Stimulated activated naive B cell treated with anti-CD40 and anti-IgM and Interleukin-4, amounts not matched to agents 10 μg/mL and 1 μg/mL and 100 μg/mL, for 72 hours (primary cell): Measurements from ENCODE around the gene NMB.
"Not testable (repeated sequence)": the region's sequence is repeated elsewhere in the genome, so short reads cannot be mapped to it uniquely, and the experiment has no call there.

Experiments used
- ATAC-seq, 2 donors: fragments of 150-1000 bp; cut with Tn5 transposase; replicated peaks; 2 replicates each; pipeline ENCODE4 v1.10.0; 2021; ENCODE audit warnings: moderate library complexity in 1 of 2
- DNase-seq: peaks from one replicate; pipeline ENCODE4 v3.0.0; 2021
- H3K27ac Mint-ChIP-seq: one replicate; pipeline ENCODE4 v1.8.0; 2022; ENCODE audit warnings: mild to moderate bottlenecking, mixed read lengths
- H3K27me3 Mint-ChIP-seq, 2 donors: one replicate each; pipeline ENCODE4 v1.8.0; 2022; ENCODE audit warnings: mixed read lengths in 2 of 2
- H3K36me3 Mint-ChIP-seq, 2 donors: one replicate each; pipeline ENCODE4 v1.8.0; 2022; ENCODE audit warnings: mixed read lengths in 2 of 2, mild to moderate bottlenecking in 1 of 2
- H3K4me1 Mint-ChIP-seq, 2 donors: one replicate each; pipeline ENCODE4 v1.8.0; 2022; ENCODE audit warnings: mixed read lengths in 2 of 2, mild to moderate bottlenecking in 1 of 2
- H3K4me3 Mint-ChIP-seq, 2 donors: one replicate each; pipeline ENCODE4 v1.8.0; 2022; ENCODE audit warnings: mild to moderate bottlenecking in 2 of 2, mixed read lengths in 2 of 2, moderate library complexity in 1 of 2
- H3K9me3 Mint-ChIP-seq, 2 donors: one replicate each; pipeline ENCODE4 v1.8.0; 2022; ENCODE audit warnings: mixed read lengths in 2 of 2, mild to moderate bottlenecking in 1 of 2

NMB gene

GRCh38 chr15:84658080-84658787 is at the start of gene NMB:
TSS of gene NMB (minus strand) at chr15:84658199. CDS start at chr15:84658152, 47 bp downstream.
- Mint-ChIP-seq H3K27ac (peak within 1 kb of the TSS; percentile 97), H3K4me3 (peak within 1 kb of the TSS; percentile 81 to 84), H3K9me3 (no peaks in the 10 kb centered on the region), H3K27me3 (no peaks in the 10 kb centered on the region), H3K4me1 (peaks cover 22 to 48% of the 10 kb centered on the region in 2 donors), H3K36me3 (peaks cover 14% of the 10 kb centered on the region in 2 donors)
- ATAC-seq (peak; percentile 78 to 84), DNase-seq (peak; percentile 81)

GRCh38 chr15:84703808-84704207 is 45.8 kb upstream of the NMB start:
- ATAC-seq (no peak), DNase-seq (no peak)
- Mint-ChIP-seq H3K4me3 (no peak overlapping the region), H3K27ac (no peak overlapping the region), H3K27me3 (no peaks in the 10 kb centered on the region), H3K4me1 (peaks cover 36 to 61% of the 10 kb centered on the region in 2 donors), H3K36me3 (peaks cover 26 to 42% of the 10 kb centered on the region in 2 donors), H3K9me3 (no peaks in the 10 kb centered on the region)

GRCh38 chr15:84702961-84703482 is 45.0 kb upstream of the NMB start:
- H3K27ac Mint-ChIP-seq = peak overlapping the region; percentile 39
- DNase-seq (no peak), ATAC-seq (no peak)
- peaks cover 32 to 56% of the 10 kb centered on the region in 2 donors for H3K4me1 Mint-ChIP-seq
- H3K36me3 Mint-ChIP-seq = peaks cover 22 to 38% of the 10 kb centered on the region in 2 donors
- no peaks in the 10 kb centered on the region for H3K27me3 Mint-ChIP-seq
- H3K9me3 Mint-ChIP-seq = no peaks in the 10 kb centered on the region
- H3K4me3 Mint-ChIP-seq = no peak overlapping the region

- Mint-ChIP-seq H3K4me1 (peaks cover 26 to 54% of the 10 kb centered on the region in 2 donors), H3K4me3 (no peak overlapping the region)
These were observed 41.7 kb upstream of the NMB start for GRCh38 chr15:84699538-84700191.

GRCh38 chr15:84697236-84697990 is 39.4 kb upstream of the NMB start:
- H3K9me3 Mint-ChIP-seq = no peaks in the 10 kb centered on the region
- H3K4me1 Mint-ChIP-seq = peaks cover 11 to 34% of the 10 kb centered on the region in 2 donors
- no peak overlapping the region for H3K4me3 Mint-ChIP-seq
- no peak overlapping the region for H3K27ac Mint-ChIP-seq
- ATAC-seq = no peak
- DNase-seq = no peak
- H3K36me3 Mint-ChIP-seq = peaks cover 12 to 15% of the 10 kb centered on the region in 2 donors
- H3K27me3 Mint-ChIP-seq = no peaks in the 10 kb centered on the region

More at GRCh38 chr15:84699538-84700191, 41.7 kb upstream of the NMB start:
- H3K36me3 Mint-ChIP-seq = peaks cover 20 to 30% of the 10 kb centered on the region in 2 donors
- no peaks in the 10 kb centered on the region for H3K9me3 Mint-ChIP-seq
- H3K27ac Mint-ChIP-seq = peak overlapping the region; percentile 14
- DNase-seq (no peak), ATAC-seq (peak; percentile 61 to 68)
- no peaks in the 10 kb centered on the region for H3K27me3 Mint-ChIP-seq

- H3K27ac Mint-ChIP-seq = no peak overlapping the region
- H3K27me3 Mint-ChIP-seq = no peaks in the 10 kb centered on the region
- H3K36me3 Mint-ChIP-seq = peaks cover 17 to 22% of the 10 kb centered on the region in 2 donors
These were observed 38.8 kb upstream of the NMB start for GRCh38 chr15:84696757-84697156.

GRCh38 chr15:84690342-84690741 is 32.3 kb upstream of the NMB start:
- Mint-ChIP-seq H3K27me3 (no peaks in the 10 kb centered on the region), H3K4me3 (no peak overlapping the region), H3K4me1 (peaks cover 14 to 44% of the 10 kb centered on the region in 2 donors), H3K36me3 (peaks cover 42 to 44% of the 10 kb centered on the region in 2 donors), H3K27ac (peak overlapping the region; percentile 20), H3K9me3 (peaks cover 6 to 8% of the 10 kb centered on the region in 2 donors)
- no peak for DNase-seq
- ATAC-seq = peak; percentile 43 to 46

More at GRCh38 chr15:84696757-84697156, 38.8 kb upstream of the NMB start:
- no peak for ATAC-seq
- Mint-ChIP-seq H3K4me3 (no peak overlapping the region), H3K4me1 (peaks cover 11 to 40% of the 10 kb centered on the region in 2 donors), H3K9me3 (no peaks in the 10 kb centered on the region)
- no peak for DNase-seq

GRCh38 chr15:84689858-84690257 is 31.9 kb upstream of the NMB start:
- Mint-ChIP-seq H3K27ac (peak overlapping the region; percentile 20), H3K9me3 (peaks cover 6 to 8% of the 10 kb centered on the region in 2 donors), H3K36me3 (peaks cover 45 to 46% of the 10 kb centered on the region in 2 donors), H3K4me3 (no peak overlapping the region), H3K4me1 (peaks cover 14 to 43% of the 10 kb centered on the region in 2 donors), H3K27me3 (no peaks in the 10 kb centered on the region)
- no peak for DNase-seq
- ATAC-seq = no peak

- peaks cover 17 to 49% of the 10 kb centered on the region in 2 donors for H3K4me1 Mint-ChIP-seq
- peak; percentile 85 to 88 for ATAC-seq
- peak overlapping the region; percentile 84 for H3K27ac Mint-ChIP-seq
- not testable (repeated sequence) for H3K27me3 Mint-ChIP-seq, H3K9me3 Mint-ChIP-seq, DNase-seq
- peaks cover 51 to 59% of the 10 kb centered on the region in 2 donors for H3K36me3 Mint-ChIP-seq
- peak overlapping the region; percentile 30 to 62 for H3K4me3 Mint-ChIP-seq
These were observed 28.4 kb upstream of the NMB start for GRCh38 chr15:84686446-84686845.

- no peaks in the 10 kb centered on the region for H3K27me3 Mint-ChIP-seq
- H3K4me3 Mint-ChIP-seq = no peak overlapping the region
- H3K27ac Mint-ChIP-seq = no peak overlapping the region
- DNase-seq (no peak), ATAC-seq (no peak)
- H3K4me1 Mint-ChIP-seq = peaks cover 13 to 40% of the 10 kb centered on the region in 2 donors
- peaks cover 44 to 55% of the 10 kb centered on the region in 2 donors for H3K36me3 Mint-ChIP-seq
- peaks cover 2 to 4% of the 10 kb centered on the region in 2 donors for H3K9me3 Mint-ChIP-seq
These were observed 27.3 kb upstream of the NMB start for GRCh38 chr15:84685304-84685703.

GRCh38 chr15:84684092-84684491 is 26.1 kb upstream of the NMB start:
- DNase-seq = no peak
- H3K4me3 Mint-ChIP-seq = no peak overlapping the region

GRCh38 chr15:84681831-84682230 is 23.8 kb upstream of the NMB start:
- H3K36me3 Mint-ChIP-seq = peaks cover 22 to 42% of the 10 kb centered on the region in 2 donors
- ATAC-seq (peak in 1 of 2 donors; percentile 45), DNase-seq (no peak)
- no peaks in the 10 kb centered on the region for H3K27me3 Mint-ChIP-seq
- no peak overlapping the region for H3K4me3 Mint-ChIP-seq
- no peaks in the 10 kb centered on the region for H3K9me3 Mint-ChIP-seq
- peaks cover 9 to 25% of the 10 kb centered on the region in 2 donors for H3K4me1 Mint-ChIP-seq
- H3K27ac Mint-ChIP-seq = peak overlapping the region; percentile 25

More at GRCh38 chr15:84684092-84684491, 26.1 kb upstream of the NMB start:
- Mint-ChIP-seq H3K27me3 (no peaks in the 10 kb centered on the region), H3K27ac (no peak overlapping the region), H3K9me3 (no peaks in the 10 kb centered on the region), H3K36me3 (peaks cover 36 to 50% of the 10 kb centered on the region in 2 donors), H3K4me1 (peaks cover 11 to 36% of the 10 kb centered on the region in 2 donors)
- no peak for ATAC-seq

- DNase-seq (no peak), ATAC-seq (no peak)
- no peaks in the 10 kb centered on the region for H3K27me3 Mint-ChIP-seq
- H3K4me3 Mint-ChIP-seq = no peak overlapping the region
- peaks cover 13 to 22% of the 10 kb centered on the region in 2 donors for H3K4me1 Mint-ChIP-seq
- H3K36me3 Mint-ChIP-seq = peaks cover 27 to 44% of the 10 kb centered on the region in 2 donors
- no peak overlapping the region for H3K27ac Mint-ChIP-seq
- no peaks in the 10 kb centered on the region for H3K9me3 Mint-ChIP-seq
These were observed 13.2 kb upstream of the NMB start for GRCh38 chr15:84671211-84671610.

GRCh38 chr15:84669726-84670125 is 11.7 kb upstream of the NMB start:
- Mint-ChIP-seq H3K4me3 (no peak overlapping the region), H3K27ac (peak overlapping the region; percentile 26), H3K4me1 (peaks cover 13 to 22% of the 10 kb centered on the region in 2 donors), H3K27me3 (no peaks in the 10 kb centered on the region), H3K36me3 (peaks cover 26 to 47% of the 10 kb centered on the region in 2 donors), H3K9me3 (no peaks in the 10 kb centered on the region)
- ATAC-seq (no peak), DNase-seq (no peak)
